ENCODE measurements around the gene BHLHE41.

Gene BHLHE41

DNA sequence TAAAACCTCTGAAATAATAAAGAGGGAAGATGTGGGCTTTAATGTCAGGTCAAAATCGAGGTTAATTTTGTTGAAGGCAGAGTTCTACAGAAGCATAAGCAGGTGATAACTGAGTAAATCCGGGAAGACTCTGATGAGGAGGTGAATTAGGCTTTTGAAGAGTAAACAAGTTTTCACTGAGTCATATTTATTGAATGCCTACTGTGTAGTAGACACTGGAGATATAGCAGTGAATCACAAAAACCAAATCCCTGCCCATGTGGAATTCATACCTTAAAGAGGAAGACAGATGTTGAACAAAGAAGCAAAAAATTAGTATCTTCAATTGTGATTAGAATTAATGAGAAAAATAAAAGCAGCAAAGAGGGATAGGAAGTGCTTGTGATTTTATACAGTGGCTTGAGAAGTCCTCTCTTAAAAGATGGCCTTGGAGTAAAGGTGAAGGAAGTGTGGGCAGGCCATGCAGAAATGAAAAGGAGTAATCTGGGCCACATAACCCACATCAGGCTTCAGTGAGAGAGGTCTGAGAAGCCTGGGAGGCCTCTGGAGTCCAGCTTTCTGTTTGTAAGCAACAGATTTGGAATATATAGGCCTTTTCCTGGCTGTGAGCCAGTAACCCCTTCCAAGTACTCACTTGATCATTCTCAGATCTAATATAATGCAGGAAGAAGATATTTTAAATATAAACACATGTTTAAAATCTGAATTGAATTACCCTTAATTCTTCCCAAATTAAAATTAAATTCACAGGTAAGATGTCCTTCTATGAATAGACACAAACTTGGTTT lies 46.7 kb downstream of the BHLHE41 start:
- DNase-seq, result no peak
